Measurements from ENCODE around the gene NDUFAF2.
"Not testable (repeated sequence)": the region's sequence is repeated elsewhere in the genome, so short reads cannot be mapped to it uniquely, and the experiment has no call there.

NDUFAF2 gene

DNA sequence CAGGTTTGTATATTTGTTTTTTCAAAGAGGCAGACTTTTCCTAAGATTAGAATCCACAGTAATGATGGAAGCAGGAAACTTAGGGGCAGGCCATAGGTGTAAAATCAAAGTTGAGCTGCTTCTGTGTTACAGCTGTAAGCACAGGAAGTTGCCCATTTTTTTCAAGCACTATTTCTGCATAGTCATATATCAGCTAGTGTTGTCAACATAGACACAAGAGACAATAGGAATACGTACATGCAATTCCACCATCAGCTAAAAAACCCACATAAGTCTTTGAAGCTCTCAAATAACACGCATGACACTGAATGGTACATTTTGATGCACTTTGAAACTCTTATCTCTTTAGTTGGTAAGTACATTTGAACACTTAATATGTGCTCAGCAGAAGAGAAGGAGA lies 237.4 kb downstream of the NDUFAF2 start:
- no peak for DNase-seq

- DNase-seq, result no peak
Observed at GRCh38 chr5:61183538-61183937, 238.5 kb downstream of the NDUFAF2 start.

DNA sequence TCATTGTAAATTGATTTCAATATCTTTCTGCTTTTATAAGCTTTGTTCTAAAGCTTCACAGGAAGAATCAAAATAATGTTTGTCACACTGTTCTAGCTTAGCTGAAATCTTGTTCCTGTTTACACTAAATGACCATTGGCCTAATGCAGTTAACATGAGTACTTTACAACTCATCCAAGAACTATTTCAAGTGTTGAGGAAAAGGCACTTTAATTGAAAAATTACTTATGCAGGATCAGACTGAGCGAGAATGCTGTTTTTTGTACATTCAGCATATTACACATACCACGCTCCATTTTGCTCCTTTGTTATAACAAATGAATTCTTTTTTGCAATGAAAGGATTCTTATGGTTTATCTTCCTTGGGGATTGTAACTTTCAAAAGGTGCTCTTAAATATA lies 239.7 kb downstream of the NDUFAF2 start:
- DNase-seq, result no peak

- DNase-seq, result no peak
Observed at GRCh38 chr5:61186634-61187033, 241.6 kb downstream of the NDUFAF2 start.

DNA sequence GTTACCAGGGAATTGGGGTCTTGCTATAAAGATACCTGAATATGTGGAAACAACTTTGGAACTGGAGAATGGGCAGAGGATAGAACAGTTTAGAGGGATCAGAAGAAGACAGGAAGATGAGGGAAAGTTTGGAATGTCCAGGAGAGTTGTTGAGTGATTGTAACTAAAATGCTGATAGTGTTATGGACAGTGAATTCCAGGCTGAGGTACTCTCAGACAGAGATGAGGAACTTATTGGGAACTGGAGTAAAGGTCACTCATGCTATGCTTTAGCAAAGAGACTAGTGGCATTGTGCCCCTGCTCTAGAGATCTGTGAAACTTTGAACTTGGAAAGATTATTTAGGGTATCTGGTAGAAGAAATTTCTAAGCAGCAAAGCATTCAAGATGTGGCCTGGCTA lies 242.3 kb downstream of the NDUFAF2 start:
- not testable (repeated sequence) for DNase-seq

- not testable (repeated sequence) for DNase-seq
Observed at GRCh38 chr5:61187826-61188225, 242.8 kb downstream of the NDUFAF2 start.

DNA sequence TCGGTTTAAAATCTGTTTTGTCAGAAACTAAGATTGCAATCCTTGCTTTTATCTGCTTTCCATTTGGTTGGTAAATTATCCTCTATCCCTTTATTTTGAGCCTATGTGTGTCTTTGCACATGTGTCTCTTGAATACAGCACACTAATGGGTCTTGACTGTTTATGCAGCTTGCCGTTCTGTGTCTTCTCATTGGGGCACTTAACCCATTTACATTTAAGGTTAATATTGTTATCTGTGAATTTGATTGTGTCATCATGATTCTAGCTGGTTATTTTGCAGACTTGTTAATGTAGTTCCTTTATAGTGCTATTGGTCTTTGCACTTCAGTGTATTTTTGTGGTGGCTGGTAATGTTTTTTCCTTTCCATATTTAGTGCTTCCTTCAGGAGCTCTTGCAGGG lies 253.6 kb downstream of the NDUFAF2 start:
- no peak for DNase-seq

- DNase-seq, result no peak
Observed at GRCh38 chr5:61200582-61201155, 255.7 kb downstream of the NDUFAF2 start.

- DNase-seq, result no peak
Observed at GRCh38 chr5:61202213-61202612, 257.2 kb downstream of the NDUFAF2 start.
